GM23338 (cell line): ENCODE data around the gene ETV3. TPM values are rescaled to one million over a fixed set of nuclear protein-coding genes. Genes with fewer than 3 reads are reported as not detected.

ENCODE experiments used
- ATAC-seq: fragments of 200-7000 bp; cut with Tn5 transposase; 3 replicates; pipeline ENCODE4 v1.9.1; 2020
- DNase-seq: peaks from one replicate; pipeline ENCODE4 v3.0.0-alpha.2; 2015; ENCODE audit warnings: low spot score
- H2AFZ ChIP-seq: fragments of 200-600 bp; sonication (generic); 2 replicates; pipeline ENCODE4 v1.8.0; 2016; ENCODE audit warnings: antibody characterized with exemption, mild to moderate bottlenecking, moderate library complexity
- H3F3A ChIP-seq: fragments of 200-600 bp; sonication (generic); replicated peaks from 2 replicates; pipeline ENCODE4 v1.8.0; 2017; ENCODE audit warnings: antibody characterized with exemption, mixed run types, low read depth
- H3K27ac ChIP-seq: fragments of 200-600 bp; sonication (generic); 2 replicates; pipeline ENCODE4 v1.6.1; 2016; ENCODE audit warnings: low read depth
- H3K27me3 ChIP-seq: fragments of 200-600 bp; sonication (generic); 2 replicates; pipeline ENCODE4 v1.8.0; 2016; ENCODE audit warnings: mild to moderate bottlenecking, mixed run types, moderate library complexity; ENCODE audit not compliant: insufficient read depth
- H3K36me3 ChIP-seq: fragments of 200-600 bp; sonication (generic); 2 replicates; pipeline ENCODE4 v1.8.0; 2016; ENCODE audit warnings: mild to moderate bottlenecking; ENCODE audit not compliant: insufficient read depth
- H3K4me1 ChIP-seq: fragments of 200-600 bp; sonication (generic); 2 replicates; pipeline ENCODE4 v1.8.0; 2016; ENCODE audit warnings: mild to moderate bottlenecking, moderate library complexity; ENCODE audit not compliant: insufficient read depth
- H3K4me2 ChIP-seq: fragments of 200-600 bp; sonication (generic); 2 replicates; pipeline ENCODE4 v1.7.1; 2017; ENCODE audit warnings: mixed run types
- H3K4me3 ChIP-seq: fragments of 200-600 bp; sonication (generic); 2 replicates; pipeline ENCODE4 v1.6.1; 2016; ENCODE audit warnings: mixed run types
- H3K79me2 ChIP-seq: fragments of 200-600 bp; sonication (generic); replicated peaks from 2 replicates; pipeline ENCODE4 v1.8.0; 2017; ENCODE audit warnings: mild to moderate bottlenecking; ENCODE audit not compliant: insufficient read depth
- H3K9me2 ChIP-seq: fragments of 200-600 bp; sonication (generic); 2 replicates; pipeline ENCODE4 v1.8.0; 2017; ENCODE audit not compliant: insufficient read depth
- H4K20me1 ChIP-seq: fragments of 200-600 bp; sonication (generic); replicated peaks from 2 replicates; pipeline ENCODE4 v1.8.0; 2017; ENCODE audit warnings: mild to moderate bottlenecking; ENCODE audit not compliant: insufficient read depth
- H3K27ac Mint-ChIP-seq: 2 replicates; pipeline ENCODE4 v1.8.0; 2020; ENCODE audit warnings: inconsistent platforms, mild to moderate bottlenecking, moderate library complexity, mixed read lengths
- H3K27me3 Mint-ChIP-seq: 3 replicates; pipeline ENCODE4 v1.8.0; 2022; ENCODE audit warnings: low read depth, mild to moderate bottlenecking, moderate library complexity, mixed read lengths, inconsistent platforms; ENCODE audit not compliant: insufficient read depth, poor library complexity
- H3K36me3 Mint-ChIP-seq: 3 replicates; pipeline ENCODE4 v1.8.0; 2021; ENCODE audit warnings: low read depth, mild to moderate bottlenecking, inconsistent platforms, moderate library complexity, mixed read lengths
- H3K4me1 Mint-ChIP-seq: 3 replicates; pipeline ENCODE4 v1.8.0; 2020; ENCODE audit warnings: mild to moderate bottlenecking, inconsistent platforms, mixed read lengths
- H3K4me3 Mint-ChIP-seq: 3 replicates; pipeline ENCODE4 v1.8.0; 2021; ENCODE audit warnings: moderate library complexity, mild to moderate bottlenecking, inconsistent platforms, mixed read lengths
- H3K9me3 Mint-ChIP-seq: 3 replicates; pipeline ENCODE4 v1.8.0; 2020; ENCODE audit warnings: moderate library complexity, mild to moderate bottlenecking, inconsistent platforms, mixed read lengths
- CREB1 ChIP-seq: fragments of 250-450 bp; sonication (Bioruptor Pico); IDR thresholded peaks from 2 replicates; pipeline ENCODE4 v1.5.0; 2020; ENCODE audit warnings: low read depth, mild to moderate bottlenecking, moderate library complexity
- EZH2 ChIP-seq: fragments of 200-600 bp; sonication (generic); IDR thresholded peaks from one replicate; pipeline ENCODE4 v1.8.0; 2017; ENCODE audit warnings: antibody characterized with exemption, mild to moderate bottlenecking, low read depth; ENCODE audit not compliant: unreplicated experiment
- EZH2phosphoT487 ChIP-seq: fragments of 200-600 bp; sonication (generic); IDR thresholded peaks from one replicate; pipeline ENCODE4 v1.8.1; 2018; ENCODE audit warnings: antibody characterized with exemption; ENCODE audit not compliant: unreplicated experiment
- NANOG ChIP-seq: IDR thresholded peaks from 2 replicates; pipeline ENCODE4 v1.6.1; 2016; ENCODE audit warnings: antibody characterized with exemption, borderline replicate concordance
- POLR2AphosphoS5 ChIP-seq: IDR thresholded peaks from 2 replicates; pipeline ENCODE4 v1.6.1; 2016; ENCODE audit warnings: antibody characterized with exemption, low read depth
- REST ChIP-seq: IDR thresholded peaks from one replicate; pipeline ENCODE4 v1.6.1; 2018; ENCODE audit warnings: antibody characterized with exemption; ENCODE audit not compliant: unreplicated experiment
- ZNF114 ChIP-seq: fragments of 250-450 bp; sonication (Bioruptor Pico); IDR thresholded peaks from 2 replicates; pipeline ENCODE4 v1.5.0; 2020; ENCODE audit warnings: mild to moderate bottlenecking, moderate library complexity
- ZNF331 ChIP-seq: fragments of 250-450 bp; sonication (Bioruptor Pico); IDR thresholded peaks from 2 replicates; pipeline ENCODE4 v1.5.0; 2020; ENCODE audit warnings: low read depth, mild to moderate bottlenecking, moderate library complexity
- polyA plus RNA-seq: library from polyadenylated mRNA; unstranded; fragments of >200 nt; fragmentation: Nextera tagmentation; extraction: Ambion mirVana; gene quantifications from 2 replicates; pipeline ENCODE4 v1.2.1, GENCODE V29; 2016
- total RNA-seq: library from RNA; depleted of rRNA; stranded (reverse); fragments of >200 nt; shearing (Covaris generic); gene quantifications from 2 replicates; pipeline ENCODE4 v1.2.3, GENCODE V29; 2014

ETV3 gene
- total and polyA plus RNA-seq, 2 experiments from 2014 or later = 8.1 to 19.6 TPM

DNA sequence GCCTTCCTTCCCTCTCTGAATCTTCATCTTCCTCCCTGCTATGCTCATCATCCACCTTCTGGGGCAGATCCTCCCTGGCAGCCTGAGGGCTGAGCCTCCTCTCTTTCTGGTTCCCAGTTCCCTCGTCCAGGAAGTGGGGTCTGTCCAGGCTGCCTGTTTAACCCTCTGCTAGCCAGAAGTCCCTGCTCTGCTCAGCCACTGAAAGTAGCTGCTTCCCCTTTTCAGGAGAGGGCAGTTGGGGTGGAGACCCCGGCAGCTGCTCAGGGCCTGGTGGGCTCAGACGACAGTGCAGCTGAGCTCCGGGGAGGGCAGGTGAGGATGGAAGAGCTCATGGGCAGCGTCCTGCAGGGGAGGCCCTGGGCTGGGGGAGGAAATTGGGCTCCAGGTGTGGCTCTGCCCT, 43.1 kb upstream of the ETV3 start (continued):
- TF ChIP-seq REST = no peak

GRCh38 chr1:157178490-157178889, 40.3 kb upstream of the ETV3 start:
- H3K27ac Mint-ChIP-seq = no peak overlapping the region
- ATAC-seq = peak; percentile 28; the same call in 1 of the 3 replicates

More at GRCh38 chr1:157178490-157178889, 40.3 kb upstream of the ETV3 start:
- H3K36me3 ChIP-seq = no peaks in the 10 kb centered on the region
- Mint-ChIP-seq H3K4me3 (no peak overlapping the region), H3K4me1 (peaks cover 17% of the 10 kb centered on the region), H3K27me3 (peaks cover 5% of the 10 kb centered on the region), H3K36me3 (no peaks in the 10 kb centered on the region), H3K9me3 (no peaks in the 10 kb centered on the region)
- no peak overlapping the region for H3K4me2 ChIP-seq
- TF ChIP-seq EZH2phosphoT487 (no peak), CREB1 (no peak), REST (no peak), EZH2 (no peak), NANOG (no peak), ZNF331 (CRISPR knock-in tag) (no peak), POLR2AphosphoS5 (no peak), ZNF114 (CRISPR knock-in tag) (no peak)
- H3K9me2 ChIP-seq = no peaks in the 10 kb centered on the region
- no peak for DNase-seq
- no peaks in the 10 kb centered on the region for H3K79me2 ChIP-seq
- 0 out of 2 replicates have a peak, but pooled peaks cover 2% of the 10 kb centered on the region for H3K4me1 ChIP-seq
- H3K27me3 ChIP-seq = no peaks in the 10 kb centered on the region
- H3K4me3 ChIP-seq = no peak overlapping the region
- no peak overlapping the region for H2AFZ ChIP-seq
- no peak overlapping the region for H3K27ac ChIP-seq
- no peaks in the 10 kb centered on the region for H3F3A ChIP-seq
- no peaks in the 10 kb centered on the region for H4K20me1 ChIP-seq
